ENCODE measurements around the gene REN.

The REN gene

DNA sequence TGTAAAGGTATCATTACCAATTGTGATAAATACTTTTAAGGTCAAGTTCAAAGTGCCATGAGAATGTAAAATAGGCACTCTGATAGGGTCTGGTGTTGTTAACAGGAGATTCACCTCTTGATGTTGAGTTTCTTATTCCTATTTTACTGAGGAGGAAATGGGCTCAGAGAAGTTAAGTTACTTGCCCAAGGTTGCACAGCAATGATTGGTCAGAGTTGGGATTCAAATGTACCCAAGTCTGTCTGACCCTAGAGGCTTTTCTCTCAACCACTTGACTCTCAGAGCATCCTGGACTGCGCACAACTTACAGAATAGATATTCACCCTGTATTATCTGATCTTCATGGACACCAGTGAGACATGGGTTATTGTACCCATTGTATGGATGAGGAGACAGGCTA, 59.3 kb downstream of the REN start:
- DNase-seq (ENCODE audit: low read depth): no peak

DNA sequence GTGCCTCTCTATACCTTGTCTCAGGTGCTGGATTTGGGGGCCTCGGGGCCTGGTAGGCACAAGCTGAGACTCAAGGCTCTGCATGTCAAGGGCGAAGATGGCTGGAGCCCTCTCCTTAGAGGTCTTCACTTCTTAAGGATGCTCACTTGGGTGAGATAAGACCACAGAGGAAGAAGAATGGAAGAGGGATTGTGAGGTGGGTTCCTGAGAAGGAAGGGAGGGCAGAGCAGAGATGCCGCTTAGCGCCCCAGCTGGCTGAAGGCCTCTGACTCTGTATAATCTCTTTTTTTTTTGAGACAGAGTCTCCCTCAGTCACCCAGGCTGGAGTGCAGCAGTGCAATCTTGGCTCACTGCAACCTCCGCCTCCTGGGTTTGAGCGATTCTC, 61.0 kb downstream of the REN start:
- DNase-seq (ENCODE audit: low read depth): no peak
